Measurements from ENCODE around the gene ADAMTS7.
"Not testable (repeated sequence)": the region's sequence is repeated elsewhere in the genome, so short reads cannot be mapped to it uniquely, and the experiment has no call there.

Gene ADAMTS7

DNA sequence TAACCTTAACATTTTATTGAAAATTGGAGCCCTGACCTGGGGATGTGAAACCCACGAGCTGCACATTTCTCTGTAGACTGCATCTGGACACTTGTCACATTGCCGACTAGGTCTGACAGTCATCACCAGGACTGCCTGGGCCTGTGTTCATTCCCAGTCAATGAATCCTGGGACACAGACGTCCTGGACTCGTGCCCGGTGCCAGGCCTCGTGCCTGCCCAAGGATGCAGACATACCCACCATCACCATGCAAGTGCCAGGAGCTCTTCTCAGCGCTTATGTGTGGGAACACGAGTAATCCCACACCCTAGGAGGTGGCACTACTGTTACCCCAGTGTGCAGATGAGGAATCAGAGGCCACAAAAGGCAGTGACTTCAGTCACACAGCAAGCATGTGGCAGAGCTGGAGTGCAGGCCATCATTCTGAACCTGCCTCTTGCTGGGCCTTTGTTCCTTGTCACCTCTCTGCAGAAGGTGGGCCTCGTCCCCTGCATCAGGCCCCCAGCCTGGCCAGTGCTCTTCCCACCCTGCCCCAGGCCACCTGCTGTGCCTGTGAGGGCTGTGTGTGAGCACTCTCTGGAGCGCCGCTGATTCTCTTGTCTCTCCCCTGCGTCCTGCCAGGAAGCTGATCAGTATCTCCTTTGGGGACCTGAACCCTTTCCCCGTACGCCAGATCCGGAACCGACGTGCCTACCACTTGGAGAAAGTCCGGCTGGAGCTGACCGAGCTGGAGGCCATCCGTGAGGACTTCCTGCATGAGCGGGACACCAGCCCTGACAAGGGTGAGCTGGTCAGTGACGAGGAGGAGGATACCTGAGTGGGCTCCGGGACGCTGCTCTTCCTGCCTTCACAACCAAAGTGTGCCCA, 58.5 kb downstream of the ADAMTS7 start:
- no peak for DNase-seq

DNA sequence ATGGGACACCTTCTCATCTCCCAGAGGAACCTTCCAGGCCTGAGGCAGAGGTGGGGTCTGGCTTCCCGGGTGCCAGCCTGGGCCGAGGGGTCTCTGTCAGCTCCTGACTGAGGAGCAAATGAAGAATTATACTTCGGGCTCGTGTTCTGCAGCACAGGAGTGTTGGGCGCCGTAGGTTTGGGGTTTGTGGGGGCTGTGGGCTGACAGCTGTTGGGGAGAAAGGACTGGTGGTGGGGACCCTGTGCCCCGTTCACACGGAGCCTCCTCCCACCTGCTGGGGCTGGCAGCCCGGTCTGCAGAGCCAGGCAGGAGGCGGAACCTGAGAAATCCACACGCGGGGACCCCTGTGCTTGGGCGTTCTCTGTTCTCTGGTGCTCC, 59.7 kb downstream of the ADAMTS7 start:
- no peak for DNase-seq

DNA sequence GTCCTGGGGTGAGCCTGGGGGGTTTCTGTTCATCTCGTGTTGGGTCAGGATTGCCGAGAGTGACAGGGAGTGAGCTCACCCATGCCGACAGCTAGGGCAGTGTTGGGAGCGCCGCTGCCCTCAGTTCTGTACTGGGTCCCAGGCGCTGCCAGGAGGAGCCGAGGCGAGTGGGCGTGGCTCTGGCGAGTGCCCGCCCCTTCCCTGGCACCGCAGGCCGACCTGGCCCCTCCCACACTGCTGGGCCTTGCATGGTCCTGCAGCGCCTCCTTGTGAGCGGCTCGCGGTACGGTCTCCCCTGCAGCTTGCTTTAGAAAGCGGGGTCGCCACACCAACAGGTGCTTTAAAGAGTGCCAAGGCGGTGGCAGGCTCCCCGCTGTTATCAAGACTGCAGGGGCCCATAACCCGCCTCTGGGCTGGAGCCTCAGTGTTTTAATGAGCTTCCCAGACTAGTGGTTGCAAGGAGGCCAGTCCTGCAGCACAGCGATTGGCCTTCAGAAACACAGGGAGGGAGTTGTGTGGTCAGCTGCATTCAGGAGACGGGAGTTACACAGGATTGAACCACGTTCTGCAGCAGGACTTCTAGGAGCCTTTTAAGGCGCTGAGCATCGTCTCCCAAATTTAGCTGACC, 60.2 kb downstream of the ADAMTS7 start:
- DNase-seq = peak; percentile 93

DNA sequence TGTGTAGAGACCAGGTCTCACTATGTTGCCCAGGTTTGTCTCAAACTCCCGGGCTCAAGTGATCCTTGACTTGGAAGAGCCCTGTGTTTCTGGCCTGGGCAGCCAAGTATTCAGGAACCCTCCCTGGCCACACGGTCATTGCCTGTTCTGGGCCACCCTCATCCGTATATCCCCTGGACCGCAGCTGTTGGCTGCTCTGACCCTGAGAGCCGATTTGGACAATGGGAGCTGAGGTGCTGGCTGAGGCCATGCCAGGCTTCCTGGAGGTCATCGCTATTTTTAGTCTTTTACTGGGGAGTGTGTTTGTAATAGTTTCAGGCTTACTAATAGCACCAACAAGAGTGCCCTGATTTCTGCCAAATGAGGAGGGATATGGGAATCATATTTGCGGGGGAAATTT, 60.7 kb downstream of the ADAMTS7 start:
- no peak for DNase-seq

DNA sequence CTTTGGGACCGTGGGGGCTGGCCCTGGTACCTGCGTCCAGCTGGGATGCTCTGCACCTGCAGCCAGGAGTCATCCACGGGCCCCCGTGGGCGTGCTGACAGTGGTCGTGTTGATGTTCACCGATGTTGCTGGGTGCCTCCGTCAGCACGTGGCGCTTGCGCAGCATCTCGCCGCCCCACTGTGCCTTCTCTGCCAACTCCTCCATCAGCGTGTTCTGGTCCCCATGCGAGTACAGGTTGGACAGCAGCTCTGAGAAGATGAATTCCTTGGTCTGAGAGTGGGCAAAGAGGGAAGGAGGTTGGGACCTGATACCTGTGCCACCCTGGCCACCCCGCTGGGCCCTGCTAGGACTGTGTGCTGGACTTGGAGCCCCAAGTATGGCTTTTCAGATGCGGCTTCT, 61.4 kb downstream of the ADAMTS7 start:
- no peak for DNase-seq

DNA sequence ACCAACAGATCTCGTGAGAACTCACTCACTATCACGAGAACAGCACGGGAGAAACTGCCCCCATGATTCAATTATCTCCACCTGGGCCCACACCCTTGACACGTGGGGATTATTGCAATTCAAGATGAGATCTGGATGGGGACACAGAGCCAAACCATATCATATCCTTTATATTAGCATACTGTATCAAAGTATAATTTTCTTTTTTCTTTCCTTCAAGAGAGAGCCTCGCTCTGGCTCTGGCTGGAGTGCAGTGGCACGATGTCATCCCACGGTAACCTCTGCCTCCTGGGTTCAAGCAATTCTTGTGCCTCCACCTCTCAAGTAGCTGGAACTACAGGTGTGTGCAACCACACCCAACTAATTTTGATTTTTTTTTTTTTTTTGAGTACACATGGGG, 63.4 kb downstream of the ADAMTS7 start:
- DNase-seq = not testable (repeated sequence)

DNA sequence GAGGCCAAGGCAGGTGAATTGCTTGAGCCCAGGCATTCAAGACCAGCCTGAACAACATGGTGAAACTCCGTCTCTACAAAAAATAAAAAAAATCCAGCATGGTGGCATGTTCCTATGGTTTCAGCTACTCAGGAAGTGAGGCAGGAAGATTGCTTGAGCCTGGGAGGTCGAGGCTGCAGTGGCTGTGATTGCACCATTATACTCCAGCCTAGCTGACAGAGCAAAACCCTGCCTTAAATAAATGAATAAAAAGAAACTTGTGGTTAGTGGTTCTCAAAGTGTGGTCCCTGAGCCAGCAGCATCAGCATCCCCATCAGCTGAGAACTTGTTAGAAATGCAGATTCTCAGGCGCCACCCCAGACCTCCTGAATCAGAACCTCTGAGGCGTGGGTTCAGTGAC, 69.6 kb downstream of the ADAMTS7 start:
- not testable (repeated sequence) for DNase-seq

DNA sequence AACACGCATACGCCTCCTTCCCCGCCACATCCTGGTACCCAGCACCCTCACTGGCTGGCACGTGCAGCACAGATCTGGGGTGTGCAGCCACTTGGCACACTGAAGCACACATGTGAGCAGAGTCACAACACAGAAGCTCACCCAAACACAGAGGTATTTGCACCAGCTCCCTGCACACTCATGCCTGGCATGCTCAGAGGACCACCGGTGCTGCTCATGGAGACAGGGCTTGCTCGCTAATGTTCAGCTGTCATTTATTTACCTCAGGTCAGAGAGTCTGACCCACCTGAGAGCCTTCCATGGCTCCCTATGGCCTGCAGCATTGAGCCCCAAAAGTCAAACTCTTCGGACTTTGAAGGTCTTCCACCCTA, 70.4 kb downstream of the ADAMTS7 start:
- DNase-seq = no peak

DNA sequence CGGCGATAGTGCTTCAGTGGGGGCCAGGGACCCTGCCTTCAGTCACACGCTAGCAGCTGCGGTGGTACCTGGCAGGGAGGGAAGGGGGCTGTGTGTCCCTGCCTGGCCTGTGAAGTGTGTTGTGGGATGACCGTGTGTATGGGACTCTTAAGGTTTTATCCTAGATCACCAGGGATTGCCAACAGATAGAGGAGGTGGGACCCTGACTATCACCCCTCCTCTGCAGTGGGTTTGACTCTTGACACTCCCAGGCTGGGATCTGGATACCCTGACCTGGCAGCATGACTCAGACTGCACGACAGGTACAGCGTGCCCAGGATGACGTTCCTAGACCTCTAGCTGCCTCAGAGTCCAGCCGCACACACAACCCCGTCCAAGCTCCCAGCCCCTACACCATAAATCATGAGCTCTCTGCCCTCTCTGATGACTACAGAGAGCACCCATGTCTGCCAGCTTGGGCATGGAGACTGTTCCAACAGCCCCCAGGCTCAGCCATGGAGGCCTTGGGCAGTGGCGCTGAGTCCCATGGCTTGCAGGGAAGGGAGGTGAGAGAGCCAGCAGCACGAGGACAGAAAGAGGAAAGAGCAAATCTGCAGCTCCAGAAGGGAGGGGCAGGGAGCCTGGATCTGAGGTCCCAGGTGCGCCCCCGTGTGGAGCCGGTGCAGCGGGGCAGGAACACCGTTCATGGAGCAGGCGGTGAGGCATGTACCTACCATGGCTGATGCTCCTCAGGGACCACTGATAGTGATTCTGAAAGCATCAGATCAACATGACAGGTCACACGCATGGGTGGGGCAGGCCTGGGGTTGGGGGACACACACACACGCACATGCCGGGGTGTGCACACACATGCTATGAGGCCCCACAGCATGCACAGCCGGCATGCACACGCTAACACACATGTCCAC, 71.0 kb downstream of the ADAMTS7 start:
- DNase-seq = peak; percentile 76

DNA sequence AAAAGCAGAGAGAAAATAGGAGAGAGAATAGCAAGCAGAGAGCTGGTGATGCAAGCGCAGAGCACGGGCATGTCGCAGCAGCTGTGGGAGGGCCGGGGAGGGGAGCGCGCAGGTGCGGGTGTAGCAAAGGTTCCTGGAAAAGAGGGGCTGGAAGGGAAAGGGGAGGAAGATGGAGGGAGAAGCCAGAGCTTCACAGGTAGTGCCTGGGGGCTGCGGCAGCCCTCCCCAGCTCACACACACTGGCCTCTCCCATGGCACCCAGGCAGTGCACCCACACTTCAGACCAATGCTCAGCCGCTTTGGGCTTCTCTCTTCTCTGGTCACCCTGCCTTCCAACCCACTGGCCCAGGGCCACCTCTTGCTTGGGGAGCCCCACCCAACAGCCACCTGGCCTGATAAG, 72.1 kb downstream of the ADAMTS7 start:
- DNase-seq = no peak

DNA sequence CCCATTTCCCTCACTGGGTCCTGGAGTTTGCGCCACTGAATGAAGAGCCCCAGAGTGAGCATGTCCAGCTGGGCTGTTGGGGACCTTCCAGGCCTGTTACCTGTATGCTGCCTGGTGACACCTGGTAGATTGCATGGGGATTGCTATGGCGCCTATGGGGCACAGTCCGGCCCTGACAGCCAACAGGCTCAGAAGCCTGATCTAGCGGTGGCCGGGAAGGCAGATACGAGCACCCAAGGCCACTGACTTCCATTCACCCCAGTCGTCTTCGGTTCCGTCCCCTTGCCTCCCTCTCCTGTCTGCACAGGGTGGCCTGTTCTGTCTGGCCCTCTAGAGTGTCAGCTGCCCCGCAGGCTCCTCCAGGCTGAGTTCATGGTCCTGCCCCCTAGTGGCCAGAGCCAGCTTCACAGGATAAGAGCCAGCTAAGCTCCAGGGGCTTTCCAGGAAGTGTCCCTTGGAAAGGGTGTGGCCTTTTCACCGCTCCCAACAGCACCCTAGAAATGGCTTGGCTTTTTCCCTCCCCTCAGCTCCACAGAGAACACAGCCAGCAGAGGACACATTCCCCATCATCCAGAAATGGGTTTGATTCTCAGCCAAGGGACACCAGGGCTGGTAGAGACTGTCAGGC, 73.2 kb downstream of the ADAMTS7 start:
- peak; percentile 39 for DNase-seq

DNA sequence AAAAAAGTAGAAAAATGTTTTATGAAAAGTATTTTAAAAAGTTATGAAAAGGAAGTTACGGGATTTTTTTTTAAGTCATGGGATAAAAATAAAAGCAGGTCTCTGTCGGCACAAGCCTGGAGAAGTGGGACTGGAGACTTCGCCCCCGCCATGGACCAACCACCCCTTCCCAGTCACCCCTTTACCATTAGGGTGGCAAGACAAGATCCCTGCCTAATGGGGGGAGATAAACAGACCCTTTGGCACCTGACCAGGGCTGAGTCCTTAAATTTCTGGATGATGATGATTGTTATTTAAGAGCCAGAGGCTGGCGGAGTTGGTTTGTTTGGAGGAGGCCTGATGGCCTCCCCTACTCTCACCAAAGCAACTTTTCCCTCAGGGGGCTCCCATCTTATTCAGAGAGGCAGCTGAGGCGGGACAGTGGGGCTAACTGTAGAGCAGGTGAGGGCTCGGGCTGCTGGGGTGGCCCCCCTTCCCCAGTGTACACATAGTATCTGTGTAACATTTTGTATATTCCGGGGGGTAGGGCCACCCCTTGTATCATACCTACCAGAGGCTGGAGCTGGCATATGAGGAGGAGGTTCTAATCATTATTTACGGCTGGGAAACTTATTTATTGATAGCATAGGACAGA, 74.0 kb downstream of the ADAMTS7 start:
- no peak for DNase-seq

DNA sequence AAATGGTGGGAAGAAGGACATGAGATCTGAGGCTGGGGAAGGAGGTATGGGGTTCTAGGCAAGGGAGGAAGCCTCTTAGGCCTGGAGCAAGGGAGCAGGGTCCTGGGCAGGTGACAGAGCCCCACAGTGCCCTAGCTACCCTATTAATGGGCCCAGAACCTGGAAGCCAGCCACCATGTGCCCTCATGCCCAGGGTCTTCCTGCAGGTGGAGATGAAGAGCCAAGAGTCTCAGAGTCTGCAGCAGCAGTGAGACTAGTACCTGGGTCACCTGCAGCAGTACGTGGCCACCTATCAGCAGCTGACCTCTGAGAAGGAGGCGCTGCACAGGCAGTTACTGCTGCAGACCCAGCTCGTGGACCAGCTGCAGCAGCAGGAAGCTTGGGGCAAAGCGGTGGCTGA, 75.0 kb downstream of the ADAMTS7 start:
- DNase-seq = not testable (repeated sequence)

DNA sequence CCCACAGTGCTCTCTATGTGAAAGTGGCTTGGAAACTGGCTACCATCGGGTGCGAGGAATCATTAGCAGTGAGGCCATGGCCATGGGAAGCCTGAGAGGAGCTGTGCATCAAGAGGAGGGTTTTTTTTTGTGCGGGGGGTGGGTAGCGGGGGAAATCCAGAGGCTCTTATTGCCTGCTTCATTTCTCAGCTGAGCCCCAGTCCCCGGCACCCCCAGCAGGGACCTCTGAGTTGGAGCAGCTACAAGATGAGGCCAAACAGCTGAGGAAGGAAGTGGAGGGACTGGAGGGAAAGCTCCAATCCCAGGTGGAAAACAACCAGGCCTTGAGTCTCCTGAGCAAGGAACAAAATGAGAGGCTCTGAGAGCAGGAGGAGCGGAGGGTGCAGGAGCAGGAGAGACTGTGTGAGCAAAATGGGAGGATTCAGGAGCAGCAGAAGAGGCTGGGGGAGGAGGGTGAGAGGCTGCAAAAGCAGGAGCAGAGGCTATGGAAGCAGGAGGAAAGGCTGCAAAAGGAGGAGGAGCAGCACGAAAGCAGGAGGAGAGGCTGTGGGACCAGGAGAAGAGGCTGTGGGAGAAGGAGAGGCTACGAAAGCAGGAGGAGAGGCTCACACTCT, 76.7 kb downstream of the ADAMTS7 start:
- DNase-seq = no peak

DNA sequence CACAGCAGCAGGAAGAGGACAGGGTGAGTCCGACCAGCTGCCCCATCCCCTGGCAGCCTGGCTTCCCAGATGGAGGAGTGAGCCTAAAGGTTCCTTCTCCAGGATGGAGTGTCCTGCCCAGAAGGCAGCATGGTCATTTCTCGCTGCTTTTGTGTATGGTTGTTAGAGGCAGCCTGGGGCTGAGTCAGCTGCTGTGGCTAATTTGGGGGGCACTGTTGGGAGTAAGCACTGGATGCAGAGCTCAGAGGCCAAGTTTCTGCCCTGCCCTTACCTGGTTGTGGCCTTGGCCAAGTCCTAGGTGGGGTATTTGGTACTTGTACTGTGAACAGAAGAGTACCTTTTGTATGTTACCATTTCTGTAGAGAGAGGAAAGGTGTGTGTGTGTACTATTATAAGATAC, 78.6 kb downstream of the ADAMTS7 start:
- DNase-seq = no peak

DNA sequence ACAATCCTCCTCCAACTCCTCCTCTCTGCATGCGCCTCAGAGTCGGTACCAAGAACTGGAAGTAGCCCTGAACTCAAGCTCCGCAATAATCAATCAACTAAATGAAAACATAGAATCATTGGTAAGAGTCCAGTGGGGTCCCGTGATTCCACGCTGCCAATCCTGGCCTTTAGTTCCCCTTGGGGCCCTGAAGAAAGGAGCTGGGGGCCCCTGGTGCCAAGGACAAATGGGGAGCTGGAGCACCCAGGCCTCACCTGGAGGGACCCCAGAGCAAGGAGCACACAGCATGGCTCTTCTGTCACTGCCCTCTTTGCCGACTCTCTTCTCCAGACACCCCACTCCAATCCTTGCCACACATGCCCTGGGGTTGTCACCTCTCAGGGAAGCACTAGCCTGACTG, 80.3 kb downstream of the ADAMTS7 start:
- DNase-seq = no peak

DNA sequence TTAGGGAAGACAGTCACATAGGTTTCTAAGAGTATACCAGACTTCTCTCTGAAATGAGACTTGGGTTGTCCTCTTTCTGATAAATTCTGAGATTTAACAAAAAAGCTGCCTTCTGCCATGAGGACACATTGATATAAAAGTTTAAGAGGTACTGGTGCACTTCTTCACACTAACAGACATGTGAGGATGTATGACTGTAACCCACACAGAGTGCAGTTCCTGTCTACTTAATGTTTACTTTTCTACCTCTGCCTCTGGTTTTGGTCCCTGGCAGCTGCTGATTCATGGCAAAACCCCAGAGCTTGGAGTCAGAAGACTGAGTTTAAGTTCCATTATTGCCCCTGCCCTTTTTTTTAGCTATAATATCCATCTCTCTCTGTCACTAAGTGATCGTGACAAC, 82.8 kb downstream of the ADAMTS7 start:
- not testable (repeated sequence) for DNase-seq

DNA sequence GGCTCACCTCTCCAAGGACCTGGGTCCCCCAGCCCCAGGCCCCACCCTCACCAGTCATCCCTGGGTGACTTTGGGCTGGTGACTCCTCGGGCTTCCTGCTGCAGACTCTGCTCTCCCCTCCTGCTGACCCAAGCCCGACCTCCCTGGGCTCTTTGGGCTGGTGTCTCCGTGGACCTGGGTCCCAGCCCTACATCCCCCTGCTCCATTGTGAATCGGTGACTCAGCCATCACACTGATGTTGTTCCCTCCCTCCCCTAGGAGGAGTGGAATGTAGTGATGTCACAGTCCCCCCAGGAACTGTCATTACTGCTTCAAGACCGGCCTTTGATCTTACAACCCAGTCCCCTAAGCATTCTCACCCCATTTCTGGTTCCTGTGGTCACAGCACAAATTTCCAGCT, 83.7 kb downstream of the ADAMTS7 start:
- no peak for DNase-seq

DNA sequence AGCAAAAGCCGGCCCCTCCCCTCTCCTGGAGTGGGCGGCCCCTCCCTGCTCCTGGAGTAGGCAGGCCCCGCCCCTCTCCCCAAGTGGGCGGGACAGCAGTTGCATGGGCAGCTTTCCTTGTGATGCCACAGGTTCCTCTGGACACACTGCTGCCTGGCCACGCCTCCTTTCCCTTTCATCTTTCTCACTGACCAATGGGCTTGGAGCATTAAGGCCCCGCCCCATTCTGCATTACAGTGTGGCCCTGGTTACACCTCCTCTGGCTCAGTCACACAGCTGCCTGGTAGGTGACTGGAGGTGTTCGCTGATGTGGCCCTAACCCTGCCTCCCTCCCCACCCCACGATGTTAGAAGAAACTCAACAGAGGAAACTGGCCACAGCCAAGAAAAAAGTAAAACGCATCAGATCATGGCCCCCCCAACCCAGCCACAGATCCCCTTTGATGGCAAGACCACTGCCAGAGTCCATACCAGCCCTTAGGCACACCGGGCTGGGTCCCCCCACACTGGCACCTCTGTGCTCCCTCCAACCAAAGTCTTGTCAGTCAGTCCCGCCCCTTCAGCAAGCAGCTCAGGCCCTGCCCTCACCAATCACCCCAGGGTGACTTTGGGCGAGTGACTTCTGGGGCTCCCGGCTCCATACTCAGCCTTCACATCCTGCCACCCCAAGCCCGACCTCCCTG, 84.3 kb downstream of the ADAMTS7 start:
- peak; percentile 40 for DNase-seq

DNA sequence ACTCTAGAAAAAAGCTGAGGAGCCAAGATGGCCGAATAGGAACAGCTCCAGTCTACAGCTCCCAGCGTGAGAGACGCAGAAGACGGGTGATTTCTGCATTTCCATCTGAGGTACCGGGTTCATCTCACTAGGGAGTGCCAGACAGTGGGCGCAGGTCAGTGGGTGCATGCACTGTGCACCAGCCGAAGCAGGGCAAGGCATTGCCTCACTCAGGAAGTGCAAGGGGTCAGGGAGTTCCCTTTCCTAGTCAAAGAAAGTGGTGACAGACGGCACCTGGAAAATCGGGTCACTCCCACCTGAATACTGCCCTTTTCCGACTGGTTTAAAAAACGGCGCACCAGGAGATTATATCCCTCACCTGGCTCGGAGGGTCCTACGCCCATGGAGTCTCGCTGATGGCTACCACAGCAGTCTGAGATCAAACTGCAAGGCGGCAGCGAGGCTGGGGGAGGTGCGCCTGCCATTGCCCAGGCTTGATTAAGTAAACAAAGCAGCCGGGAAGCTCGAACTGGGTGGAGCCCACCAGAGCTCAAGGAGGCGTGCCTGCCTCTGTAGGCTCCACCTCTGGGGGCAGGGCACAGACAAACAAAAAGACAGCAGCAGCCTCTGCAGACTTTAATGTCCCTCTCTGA, 91.3 kb downstream of the ADAMTS7 start:
- not testable (repeated sequence) for DNase-seq

DNA sequence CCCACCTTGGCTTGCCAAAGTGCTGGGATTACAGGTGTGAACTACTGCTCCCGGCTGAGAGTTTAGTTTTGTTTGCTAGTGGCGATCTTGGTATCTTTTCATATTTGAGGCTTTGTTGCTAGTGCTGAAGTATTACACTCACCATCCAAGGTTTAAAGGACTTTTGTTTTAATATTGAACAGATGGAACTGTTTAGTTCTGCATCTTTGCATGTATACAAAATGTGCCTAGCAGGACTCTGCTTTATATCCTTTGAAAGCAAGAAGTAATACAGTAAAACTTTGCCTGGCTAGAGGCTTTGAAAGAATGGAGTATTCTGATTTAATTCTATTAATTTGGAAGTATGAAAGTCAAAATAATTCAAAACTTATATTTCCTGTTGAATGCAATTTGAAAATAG, 92.4 kb downstream of the ADAMTS7 start:
- no peak for DNase-seq

Measured in stimulated activated CD4-positive, alpha-beta T cell treated with anti-CD3 and anti-CD28 coated beads, Interleukin-1b, Interleukin-23, amount 100 ng/mL, for 48 hours (primary cell).